ENCODE measurements around the gene YTHDF1.

DNA sequence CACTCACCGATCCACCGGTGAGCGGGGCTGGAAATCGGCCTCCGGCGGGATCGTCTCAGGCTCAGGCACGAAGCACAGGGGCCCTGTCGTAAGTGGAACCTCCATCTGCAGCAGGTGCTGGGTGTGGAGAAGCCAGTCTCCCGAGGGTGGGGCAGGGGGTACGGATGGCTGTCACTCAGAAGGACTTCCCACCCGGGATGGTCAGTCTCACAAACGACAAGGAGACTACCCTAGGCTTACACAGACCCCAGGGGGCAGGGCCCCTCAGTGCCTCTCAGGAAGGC, 27.8 kb downstream of the YTHDF1 start:
- TF ChIP-seq, protein P1, sequence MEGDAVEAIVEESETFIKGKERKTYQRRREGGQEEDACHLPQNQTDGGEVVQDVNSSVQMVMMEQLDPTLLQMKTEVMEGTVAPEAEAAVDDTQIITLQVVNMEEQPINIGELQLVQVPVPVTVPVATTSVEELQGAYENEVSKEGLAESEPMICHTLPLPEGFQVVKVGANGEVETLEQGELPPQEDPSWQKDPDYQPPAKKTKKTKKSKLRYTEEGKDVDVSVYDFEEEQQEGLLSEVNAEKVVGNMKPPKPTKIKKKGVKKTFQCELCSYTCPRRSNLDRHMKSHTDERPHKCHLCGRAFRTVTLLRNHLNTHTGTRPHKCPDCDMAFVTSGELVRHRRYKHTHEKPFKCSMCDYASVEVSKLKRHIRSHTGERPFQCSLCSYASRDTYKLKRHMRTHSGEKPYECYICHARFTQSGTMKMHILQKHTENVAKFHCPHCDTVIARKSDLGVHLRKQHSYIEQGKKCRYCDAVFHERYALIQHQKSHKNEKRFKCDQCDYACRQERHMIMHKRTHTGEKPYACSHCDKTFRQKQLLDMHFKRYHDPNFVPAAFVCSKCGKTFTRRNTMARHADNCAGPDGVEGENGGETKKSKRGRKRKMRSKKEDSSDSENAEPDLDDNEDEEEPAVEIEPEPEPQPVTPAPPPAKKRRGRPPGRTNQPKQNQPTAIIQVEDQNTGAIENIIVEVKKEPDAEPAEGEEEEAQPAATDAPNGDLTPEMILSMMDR (IDR thresholded peaks at IDR 0.05), result no peak
- no peak for TF ChIP-seq POLR2A (IDR thresholded peaks at IDR 0.05; ENCODE audit: low read depth)

All from esophagus muscularis mucosa (tissue), 3 donors.